ENCODE data around the gene CAMTA1. TPM values are rescaled to one million over a fixed set of nuclear protein-coding genes. Genes with fewer than 3 reads are reported as not detected.

The CAMTA1 gene
- total and polyA plus RNA-seq, 12 donors, result 123 to 265 (median 142) TPM

DNA sequence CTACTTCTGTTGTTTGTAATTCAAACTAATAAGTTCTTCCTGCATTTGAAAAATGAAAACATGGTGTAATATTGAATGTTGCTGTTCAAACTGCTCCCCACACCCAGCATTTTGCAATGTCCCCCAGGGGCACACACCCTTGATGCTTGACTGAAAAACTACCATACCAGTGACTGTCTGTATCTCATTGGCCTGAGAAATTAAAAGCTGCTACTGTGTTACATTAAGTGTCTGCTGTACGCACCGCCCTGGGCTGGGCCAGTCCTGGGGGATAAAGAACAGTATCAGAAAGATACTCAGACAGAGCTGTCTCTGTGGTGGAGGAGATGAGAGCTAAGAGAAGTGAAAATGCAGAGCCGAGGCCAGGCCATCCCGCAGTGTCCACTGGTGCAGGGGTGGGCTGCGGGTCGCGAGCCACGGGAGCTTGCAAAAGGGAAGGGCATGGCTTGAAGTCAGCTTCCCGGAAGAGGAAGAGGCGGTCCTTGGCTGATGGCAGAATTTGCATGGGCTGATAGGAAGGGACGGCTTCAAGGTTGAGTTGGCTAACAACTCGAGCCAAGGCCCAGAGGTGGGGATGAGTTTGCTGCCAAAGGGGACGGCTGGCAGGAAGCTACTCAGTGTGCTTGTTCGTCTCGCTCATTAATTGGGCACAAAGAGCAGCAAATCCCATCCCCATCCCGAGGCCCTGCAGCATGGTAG is 656.0 kb downstream of the CAMTA1 start:
- TF ChIP-seq, protein P1, sequence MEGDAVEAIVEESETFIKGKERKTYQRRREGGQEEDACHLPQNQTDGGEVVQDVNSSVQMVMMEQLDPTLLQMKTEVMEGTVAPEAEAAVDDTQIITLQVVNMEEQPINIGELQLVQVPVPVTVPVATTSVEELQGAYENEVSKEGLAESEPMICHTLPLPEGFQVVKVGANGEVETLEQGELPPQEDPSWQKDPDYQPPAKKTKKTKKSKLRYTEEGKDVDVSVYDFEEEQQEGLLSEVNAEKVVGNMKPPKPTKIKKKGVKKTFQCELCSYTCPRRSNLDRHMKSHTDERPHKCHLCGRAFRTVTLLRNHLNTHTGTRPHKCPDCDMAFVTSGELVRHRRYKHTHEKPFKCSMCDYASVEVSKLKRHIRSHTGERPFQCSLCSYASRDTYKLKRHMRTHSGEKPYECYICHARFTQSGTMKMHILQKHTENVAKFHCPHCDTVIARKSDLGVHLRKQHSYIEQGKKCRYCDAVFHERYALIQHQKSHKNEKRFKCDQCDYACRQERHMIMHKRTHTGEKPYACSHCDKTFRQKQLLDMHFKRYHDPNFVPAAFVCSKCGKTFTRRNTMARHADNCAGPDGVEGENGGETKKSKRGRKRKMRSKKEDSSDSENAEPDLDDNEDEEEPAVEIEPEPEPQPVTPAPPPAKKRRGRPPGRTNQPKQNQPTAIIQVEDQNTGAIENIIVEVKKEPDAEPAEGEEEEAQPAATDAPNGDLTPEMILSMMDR (IDR thresholded peaks at IDR 0.05), result no peak
- no peaks in the 10 kb centered on the region for H3K9me3 ChIP-seq
- intact Hi-C loops (cut with DNase I), result no loop called here
- WGBS, 2 donors, result 58 to 65% methylated on average over 16 of the region's 16 CpGs
- no peaks in the 10 kb centered on the region for H3K4me1 ChIP-seq
- ATAC-seq, result no peak
- H3K36me3 ChIP-seq, result no peaks in the 10 kb centered on the region
- DNase-seq, result no peak
- no peak overlapping the region for H3K27ac ChIP-seq
- H3K27me3 ChIP-seq, result no peaks in the 10 kb centered on the region
- H3K4me3 ChIP-seq, result no peak overlapping the region

DNA sequence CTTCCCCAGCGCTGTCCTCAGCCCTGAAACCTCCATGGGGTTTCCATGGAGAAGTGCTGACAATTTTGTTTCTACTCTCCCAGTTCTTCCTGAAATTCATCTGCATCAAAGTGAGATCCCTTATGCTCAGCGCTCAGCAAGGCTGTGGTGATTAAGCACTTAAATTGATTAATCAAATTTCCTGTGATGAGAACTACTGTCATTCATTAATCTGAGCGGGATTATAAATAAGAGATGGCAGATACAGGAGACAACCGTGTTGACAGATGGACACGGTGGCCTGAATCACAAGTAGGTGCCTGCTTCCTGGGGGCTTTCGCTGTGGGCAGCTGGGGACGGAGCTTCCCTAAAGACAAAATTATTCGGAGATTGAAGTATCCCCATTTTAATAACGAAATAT is 656.8 kb downstream of the CAMTA1 start:
- 95 to 96% methylated on average over 9 of the region's 9 CpGs for WGBS, 2 donors
- H3K27ac ChIP-seq, result no peak overlapping the region
- no peak overlapping the region for H3K4me3 ChIP-seq
- H3K36me3 ChIP-seq, result no peaks in the 10 kb centered on the region
- DNase-seq (no peak), ATAC-seq (no peak)
- H3K4me1 ChIP-seq, result no peaks in the 10 kb centered on the region
- no peaks in the 10 kb centered on the region for H3K9me3 ChIP-seq
- intact Hi-C loops (cut with DNase I), result no loop called here
- no peaks in the 10 kb centered on the region for H3K27me3 ChIP-seq
- TF ChIP-seq, protein P1 (IDR thresholded peaks at IDR 0.05), result no peak

DNA sequence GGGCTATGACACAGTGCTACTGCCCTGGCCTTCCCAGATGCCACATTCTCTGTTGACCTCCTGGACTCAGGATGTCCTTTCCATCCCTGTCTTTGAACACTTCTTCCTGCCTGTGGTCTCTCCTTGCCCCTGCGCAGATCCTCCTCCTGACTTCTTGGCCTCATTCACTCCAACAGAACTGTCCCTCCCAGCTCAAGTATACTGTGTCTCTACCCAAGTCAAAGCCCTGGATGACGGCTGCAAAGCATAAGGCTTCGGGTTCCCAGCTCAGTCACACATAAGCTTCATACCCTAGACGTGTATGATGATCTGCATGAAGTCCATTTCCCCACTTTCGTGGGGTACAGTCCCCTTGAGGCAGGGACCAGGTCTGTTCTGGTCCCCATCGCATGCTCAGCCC is 657.7 kb downstream of the CAMTA1 start:
- Histone ChIP-seq H3K27ac (no peak overlapping the region), H3K9me3 (no peaks in the 10 kb centered on the region), H3K27me3 (no peaks in the 10 kb centered on the region), H3K36me3 (no peaks in the 10 kb centered on the region), H3K4me3 (no peak overlapping the region), H3K4me1 (no peaks in the 10 kb centered on the region)
- no peak for ATAC-seq
- WGBS, 2 donors, result 96 to 97% methylated on average over 6 of the region's 6 CpGs
- TF ChIP-seq, protein P1 (IDR thresholded peaks at IDR 0.05), result no peak
- DNase-seq, result no peak
- intact Hi-C loops (cut with DNase I), result no loop called here

- Histone ChIP-seq H3K4me3 (no peak overlapping the region), H3K36me3 (no peaks in the 10 kb centered on the region), H3K9me3 (no peaks in the 10 kb centered on the region), H3K4me1 (no peaks in the 10 kb centered on the region), H3K27me3 (no peaks in the 10 kb centered on the region), H3K27ac (no peak overlapping the region)
- ATAC-seq, result no peak
- no peak for DNase-seq
- 79 to 84% methylated on average over 4 of the region's 4 CpGs for WGBS, 2 donors
- intact Hi-C loops (cut with DNase I), result no loop called here
- TF ChIP-seq, protein P1 (IDR thresholded peaks at IDR 0.05), result no peak
Measured at GRCh38 chr1:7444363-7444762, 659.1 kb downstream of the CAMTA1 start.
